HG02973 (cell line): ENCODE measurements around the gene RUFY3.
A peak's percentile ranks its signal among the peaks of the same experiment; 100 is the strongest.
"Not testable (repeated sequence)": the region's sequence is repeated elsewhere in the genome, so short reads cannot be mapped to it uniquely, and the experiment has no call there.

Experiments
- ATAC-seq: cut with Tn5 transposase; IDR thresholded peaks from one replicate; pipeline ENCODE4 v1.9.1; 2021; ENCODE audit warnings: moderate library complexity; ENCODE audit not compliant: unreplicated experiment

RUFY3 gene

DNA sequence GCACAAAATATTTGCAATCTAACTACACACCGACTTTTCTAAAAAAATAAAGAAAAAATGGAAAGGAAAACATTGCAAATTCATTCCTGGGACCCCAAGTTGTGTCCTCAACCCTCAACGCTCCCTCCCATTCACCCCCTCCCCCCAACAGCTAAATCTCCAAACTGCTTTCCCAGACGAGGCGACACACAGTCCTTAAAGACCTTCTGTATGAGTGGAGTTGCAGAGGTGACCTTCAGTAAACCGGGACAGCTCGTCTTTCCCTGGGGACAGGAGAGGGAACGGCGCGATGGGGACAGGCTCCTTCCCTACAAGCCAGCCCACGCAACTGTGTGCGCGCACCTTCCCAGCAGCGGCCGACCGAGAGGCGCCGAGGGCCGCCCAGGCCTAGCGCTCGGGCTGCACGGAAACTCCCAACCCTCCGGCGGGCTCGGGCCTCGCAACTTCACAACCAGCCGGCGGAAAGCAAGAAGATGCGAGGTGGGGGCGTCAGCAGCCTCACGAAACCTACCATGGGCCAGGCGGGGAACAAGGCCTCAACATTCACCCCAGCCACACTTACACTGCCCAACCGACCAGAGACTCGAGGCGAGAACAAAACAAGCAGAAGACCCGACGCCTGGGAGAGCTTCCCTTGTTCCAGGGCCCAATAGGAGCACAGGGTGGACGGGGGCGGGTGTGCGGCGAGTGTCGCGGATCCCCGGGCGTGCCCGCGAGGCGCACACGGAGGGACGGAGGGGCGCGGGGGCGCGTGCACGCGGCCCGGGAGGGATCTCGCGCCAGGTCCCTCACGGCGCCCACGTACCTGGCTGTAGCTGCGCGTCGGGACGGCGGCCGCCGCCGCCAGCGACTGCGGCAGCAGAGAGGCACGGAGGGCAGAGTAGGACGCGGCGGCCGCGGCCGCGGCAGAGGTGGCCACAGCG, 117.2 kb downstream of the RUFY3 start:
- peak; percentile 57 for ATAC-seq

DNA sequence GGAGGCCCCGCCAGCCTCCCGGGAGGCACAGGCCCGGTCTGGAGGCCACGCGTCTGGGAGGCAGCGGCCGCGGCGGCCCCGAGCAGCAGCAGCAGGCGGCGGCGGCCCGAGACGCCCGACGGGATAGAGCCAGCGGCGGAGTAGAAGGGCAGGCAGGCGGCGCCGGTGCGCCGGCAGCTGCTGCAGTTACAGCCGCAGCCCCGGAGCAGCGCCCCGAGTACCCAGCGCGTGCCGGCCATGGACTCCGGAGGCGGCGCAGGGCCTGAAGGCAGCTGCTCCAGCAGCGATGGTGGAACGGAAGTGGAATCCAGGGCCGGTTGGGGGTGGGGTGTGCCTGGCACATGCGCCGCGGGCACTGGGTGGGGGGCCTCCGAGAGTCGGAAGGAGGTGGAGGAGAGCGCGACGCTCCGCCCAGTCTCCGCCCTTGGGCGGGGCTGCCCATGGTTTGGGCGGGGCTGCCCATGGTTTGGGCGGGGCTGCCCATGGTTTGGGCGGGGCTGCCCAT, 117.9 kb downstream of the RUFY3 start, which contains the start of gene GRSF1:
Gene GRSF1, minus strand, starts transcription at position 302 of the 505 bp plus-strand sequence. Its CDS starts 63 bp downstream, at position 239.
- peak; percentile 49 for ATAC-seq

DNA sequence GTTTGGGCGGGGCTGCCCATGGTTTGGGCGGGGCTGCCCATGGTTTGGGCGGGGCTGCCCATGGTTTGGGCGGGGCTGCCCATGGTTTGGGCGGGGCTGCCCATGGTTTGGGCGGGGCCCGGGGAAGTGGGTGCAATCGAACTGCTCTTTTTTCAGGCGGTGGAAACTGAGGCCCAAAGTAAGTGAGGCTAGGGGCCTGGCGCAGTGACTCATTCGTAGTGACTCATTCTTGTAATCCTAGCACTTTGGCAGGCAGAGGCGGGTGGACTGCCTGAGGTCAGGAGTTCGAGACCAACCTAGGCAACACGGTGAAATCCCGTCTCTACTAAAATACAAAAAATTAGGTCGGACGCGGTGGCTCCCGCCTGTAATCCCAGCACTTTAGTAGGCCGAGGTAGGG, 118.4 kb downstream of the RUFY3 start:
- not testable (repeated sequence) for ATAC-seq

DNA sequence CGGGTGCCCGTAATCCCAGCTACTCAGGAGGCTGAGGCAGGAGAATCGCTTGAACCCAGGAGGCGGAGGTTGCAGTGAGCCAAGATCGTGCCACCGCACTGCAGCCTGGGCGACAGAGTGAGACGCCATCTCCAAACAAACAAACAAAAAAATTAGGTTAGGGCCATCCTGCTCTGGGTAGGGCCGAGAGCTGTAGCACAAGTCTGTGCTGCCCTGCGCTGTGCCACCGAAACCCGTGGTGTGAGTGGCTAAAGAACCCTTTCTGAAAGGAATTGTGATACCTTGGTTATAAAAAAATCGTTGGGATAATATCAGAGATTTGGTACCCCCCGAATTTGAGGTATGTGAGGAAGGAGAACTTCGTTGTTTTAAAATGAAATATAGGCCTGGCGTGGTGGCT, 118.9 kb downstream of the RUFY3 start:
- ATAC-seq, result not testable (repeated sequence)

DNA sequence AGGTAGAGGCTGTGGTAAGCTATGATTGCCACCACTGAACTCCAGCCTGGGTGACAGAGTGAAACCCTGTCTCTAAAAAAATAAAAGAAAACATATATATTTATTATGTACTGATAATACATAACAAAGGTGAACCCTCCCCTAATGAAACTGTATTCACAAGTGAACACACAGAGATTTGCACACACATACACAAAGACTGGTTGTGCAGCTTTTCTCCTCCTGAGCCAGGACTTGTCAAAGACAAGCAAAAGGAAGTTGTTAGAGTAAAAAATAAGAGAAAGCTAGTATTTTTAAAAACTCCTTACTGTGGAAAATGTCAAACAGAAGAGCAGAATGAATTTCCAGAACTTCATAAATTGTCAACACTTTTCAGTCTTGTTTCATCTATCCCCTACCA, 119.4 kb downstream of the RUFY3 start:
- no peak for ATAC-seq

- ATAC-seq, result no peak
Measured at GRCh38 chr4:70841951-70842350, 120.2 kb downstream of the RUFY3 start.

GRCh38 chr4:70842761-70843435, 121.1 kb downstream of the RUFY3 start:
- no peak for ATAC-seq

DNA sequence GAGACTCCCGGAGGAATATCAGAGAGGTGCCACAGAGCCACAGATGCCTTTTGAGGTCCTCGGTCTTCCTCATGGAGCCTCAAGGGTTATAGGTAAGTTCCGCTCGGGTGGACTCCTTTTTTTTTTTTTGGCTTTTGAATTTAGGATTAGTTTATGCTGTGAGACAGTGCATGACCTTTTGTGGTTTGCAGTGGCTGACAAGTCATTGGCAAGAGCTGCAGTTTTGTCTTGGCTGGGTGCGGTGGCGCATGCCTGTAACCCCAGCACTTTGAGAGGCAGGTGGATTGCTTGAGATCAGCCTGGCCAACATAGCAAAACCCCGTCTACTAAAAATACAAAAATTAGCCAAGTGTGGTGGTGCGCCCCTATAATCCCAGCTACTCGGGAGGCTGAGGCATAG, 122.4 kb downstream of the RUFY3 start:
- no peak for ATAC-seq

DNA sequence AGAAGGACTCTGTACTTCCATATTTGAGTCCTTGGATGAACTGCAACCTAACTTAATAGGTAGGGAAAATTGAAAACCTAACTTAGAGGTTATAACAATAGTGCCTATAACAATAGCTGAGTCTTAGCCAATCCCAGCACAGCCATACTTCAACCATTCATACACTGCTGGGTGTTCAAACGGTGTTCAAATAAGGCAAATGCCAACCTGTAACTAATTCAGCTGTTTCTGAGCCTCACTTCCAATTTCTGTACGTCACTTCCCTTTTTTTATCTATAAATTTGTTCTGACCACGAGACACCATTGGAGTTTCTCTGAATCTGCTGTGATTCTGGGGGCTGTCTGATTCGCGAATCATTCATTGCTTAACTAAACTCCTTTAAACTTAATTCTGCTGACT, 127.5 kb downstream of the RUFY3 start:
- ATAC-seq, result no peak

GRCh38 chr4:70855464-70855863, 133.7 kb downstream of the RUFY3 start:
- no peak for ATAC-seq
